WERI-Rb-1 (cell line): ENCODE data around the gene SPTBN1.

Experiments used
- DNase-seq: peaks from one replicate; pipeline ENCODE4 v3.0.0-alpha.2; 2020
- H3K27ac ChIP-seq: fragments of 250-450 bp; sonication (Bioruptor Pico); 2 replicates; pipeline ENCODE4 v1.5.1; 2020; ENCODE audit warnings: mild to moderate bottlenecking, moderate library complexity
- H3K27me3 ChIP-seq: fragments of 250-450 bp; sonication (Bioruptor Pico); 2 replicates; pipeline ENCODE4 v1.5.1; 2021; ENCODE audit warnings: mild to moderate bottlenecking, low read depth, moderate library complexity; ENCODE audit not compliant: insufficient read depth, severe bottlenecking
- H3K36me3 ChIP-seq: fragments of 250-450 bp; sonication (Bioruptor Pico); 2 replicates; pipeline ENCODE4 v1.5.1; 2020; ENCODE audit warnings: mild to moderate bottlenecking, moderate library complexity
- H3K4me3 ChIP-seq: 2 replicates; pipeline ENCODE4 v1.5.1; 2011; ENCODE audit warnings: low read depth, mild to moderate bottlenecking, control low read depth, low read length
- H3K9me3 ChIP-seq: fragments of 250-450 bp; sonication (Bioruptor Pico); 2 replicates; pipeline ENCODE4 v1.5.1; 2021; ENCODE audit warnings: mild to moderate bottlenecking, moderate library complexity; ENCODE audit not compliant: severe bottlenecking
- TF ChIP-seq, protein P1 (sequence below): IDR thresholded peaks from 2 replicates; pipeline ENCODE4 v1.5.1; 2011; ENCODE audit warnings: low read depth, mild to moderate bottlenecking, control low read depth, inconsistent platforms, low read length

The SPTBN1 gene

DNA sequence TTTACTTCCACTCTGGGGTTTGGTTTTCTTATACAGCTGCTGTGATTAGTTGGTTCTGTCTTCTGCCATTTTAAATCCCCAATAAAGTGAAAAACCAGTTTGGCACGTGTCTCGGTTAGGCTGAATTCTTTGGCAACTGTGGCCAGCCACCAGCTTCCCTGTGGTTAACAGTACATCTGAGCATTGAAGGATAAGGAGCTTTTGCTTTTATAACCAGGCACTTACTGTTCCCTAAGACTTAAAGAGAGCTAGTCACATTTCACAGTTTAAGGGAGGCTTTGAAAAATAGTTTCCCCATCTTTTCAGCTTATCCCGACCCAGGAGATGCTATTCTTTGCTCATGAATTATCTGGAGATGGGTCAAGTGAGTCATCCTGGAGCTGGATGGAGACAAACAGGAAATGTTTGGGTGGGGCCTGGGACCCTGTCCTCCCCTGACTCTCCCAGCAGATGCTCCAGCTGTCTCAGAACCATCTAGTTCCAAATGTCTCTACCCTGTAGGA lies 210.1 kb downstream of the SPTBN1 start:
- no peak for DNase-seq
- Histone ChIP-seq H3K4me3 (no peak overlapping the region), H3K36me3 (peaks cover 97% of the 10 kb centered on the region), H3K27ac (no peak overlapping the region), H3K9me3 (no peaks in the 10 kb centered on the region), H3K27me3 (no peaks in the 10 kb centered on the region)
- TF ChIP-seq, protein P1, sequence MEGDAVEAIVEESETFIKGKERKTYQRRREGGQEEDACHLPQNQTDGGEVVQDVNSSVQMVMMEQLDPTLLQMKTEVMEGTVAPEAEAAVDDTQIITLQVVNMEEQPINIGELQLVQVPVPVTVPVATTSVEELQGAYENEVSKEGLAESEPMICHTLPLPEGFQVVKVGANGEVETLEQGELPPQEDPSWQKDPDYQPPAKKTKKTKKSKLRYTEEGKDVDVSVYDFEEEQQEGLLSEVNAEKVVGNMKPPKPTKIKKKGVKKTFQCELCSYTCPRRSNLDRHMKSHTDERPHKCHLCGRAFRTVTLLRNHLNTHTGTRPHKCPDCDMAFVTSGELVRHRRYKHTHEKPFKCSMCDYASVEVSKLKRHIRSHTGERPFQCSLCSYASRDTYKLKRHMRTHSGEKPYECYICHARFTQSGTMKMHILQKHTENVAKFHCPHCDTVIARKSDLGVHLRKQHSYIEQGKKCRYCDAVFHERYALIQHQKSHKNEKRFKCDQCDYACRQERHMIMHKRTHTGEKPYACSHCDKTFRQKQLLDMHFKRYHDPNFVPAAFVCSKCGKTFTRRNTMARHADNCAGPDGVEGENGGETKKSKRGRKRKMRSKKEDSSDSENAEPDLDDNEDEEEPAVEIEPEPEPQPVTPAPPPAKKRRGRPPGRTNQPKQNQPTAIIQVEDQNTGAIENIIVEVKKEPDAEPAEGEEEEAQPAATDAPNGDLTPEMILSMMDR: no peak

DNA sequence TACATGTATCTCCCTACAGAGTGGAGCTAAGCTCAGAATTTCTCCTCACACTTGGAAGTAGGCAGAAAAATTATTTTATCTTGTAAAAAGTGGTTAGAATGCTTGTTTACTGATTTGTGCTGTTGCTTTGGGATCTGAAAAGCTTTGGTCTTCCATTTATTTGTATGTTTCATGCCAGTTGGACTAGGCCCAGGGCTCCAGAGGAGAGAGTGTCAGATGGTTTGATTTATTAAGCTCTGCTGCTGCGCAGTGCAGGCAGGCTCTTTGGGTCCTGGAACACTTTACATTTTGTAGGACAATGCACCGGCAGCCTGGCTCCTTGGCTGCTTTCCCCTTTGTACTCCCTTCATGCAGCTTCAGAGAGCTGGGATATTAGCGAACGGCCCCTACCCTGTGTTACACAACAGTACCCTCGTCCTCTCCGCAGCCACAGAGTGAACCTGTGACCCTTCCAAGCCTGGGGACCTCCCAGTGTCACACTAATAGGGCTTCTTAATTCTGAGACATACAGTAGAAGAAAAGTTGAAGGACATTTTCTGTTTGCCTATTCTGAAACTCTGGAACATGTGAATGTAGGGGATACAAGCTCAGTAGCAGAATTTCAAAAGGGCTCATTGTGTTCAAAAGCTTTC lies 210.6 kb downstream of the SPTBN1 start:
- DNase-seq: no peak
- Histone ChIP-seq H3K4me3 (no peak overlapping the region), H3K27me3 (no peaks in the 10 kb centered on the region), H3K9me3 (no peaks in the 10 kb centered on the region), H3K27ac (no peak overlapping the region), H3K36me3 (peaks cover 92% of the 10 kb centered on the region)
- TF ChIP-seq, protein P1: no peak

- Histone ChIP-seq H3K36me3 (peaks cover 87% of the 10 kb centered on the region), H3K27ac (no peak overlapping the region)
- TF ChIP-seq, protein P1: no peak
Measured at GRCh38 chr2:54667266-54667639, 211.1 kb downstream of the SPTBN1 start.

GRCh38 chr2:54667726-54668650 lies 211.9 kb downstream of the SPTBN1 start:
- DNase-seq: no peak
- H3K36me3 ChIP-seq: peaks cover 79% of the 10 kb centered on the region
- TF ChIP-seq, protein P1: no peak
- H3K27ac ChIP-seq: no peak overlapping the region
- H3K4me3 ChIP-seq: no peak overlapping the region
- no peaks in the 10 kb centered on the region for H3K9me3 ChIP-seq
- H3K27me3 ChIP-seq: no peaks in the 10 kb centered on the region

More at GRCh38 chr2:54667266-54667639, 211.1 kb downstream of the SPTBN1 start:
- H3K27me3 ChIP-seq: no peaks in the 10 kb centered on the region
- H3K4me3 ChIP-seq: no peak overlapping the region
- DNase-seq: no peak
- no peaks in the 10 kb centered on the region for H3K9me3 ChIP-seq

- peaks cover 72% of the 10 kb centered on the region for H3K36me3 ChIP-seq
- H3K27me3 ChIP-seq: no peaks in the 10 kb centered on the region
- TF ChIP-seq, protein P1: no peak
- H3K4me3 ChIP-seq: no peak overlapping the region
- no peak for DNase-seq
- no peaks in the 10 kb centered on the region for H3K9me3 ChIP-seq
- H3K27ac ChIP-seq: no peak overlapping the region
Measured at GRCh38 chr2:54668711-54669110, 212.6 kb downstream of the SPTBN1 start.
